H1 (cell line): ENCODE data around the gene ERGIC3. TPM values are rescaled to one million over a fixed set of nuclear protein-coding genes. Genes with fewer than 3 reads are reported as not detected.

ENCODE experiments used
- CBX8 ChIP-seq: fragments of 300-800, 300-1000 bp; sonication (generic); IDR thresholded peaks from 2 replicates; pipeline ENCODE4 v1.7.1; 2016; ENCODE audit warnings: low read depth, low read length, borderline replicate concordance
- POLR2AphosphoS5 ChIP-seq: IDR thresholded peaks from 2 replicates; pipeline ENCODE4 v1.6.1; 2011; ENCODE audit warnings: low read depth, low read length
- polyA plus RNA-seq, 7 experiments: library from polyadenylated mRNA; depleted of rRNA in 3 of 7; stranded (reverse) in 5 of 7; unstranded in 2 of 7; fragments of >200 nt in 5 of 7; fragments of 200-250 nt in 2 of 7; gene quantifications; 1 replicate in 5 of 7; 2 replicates in 1 of 7; 4 replicates in 1 of 7; pipeline versions ENCODE4 v1.2.1 to v1.2.3, GENCODE V29; 2011 to 2013; ENCODE audit warnings: missing spikeins in 2 of 7, mixed read lengths in 2 of 7
- total RNA-seq: library from RNA; stranded (reverse); fragmentation: NEBNext Ultra II Directional; extraction: Animal tissue kit (Norgen Biotek cat#: 25700); gene quantifications from 2 replicates; pipeline ENCODE4 v1.2.1, GENCODE V29; 2021
- TF ChIP-seq, protein P1 (sequence below): fragments of 300-600 bp; sonication (generic); IDR thresholded peaks from 2 replicates; pipeline ENCODE4 v1.7.1; 2012; ENCODE audit warnings: low read length, moderate library complexity, mild to moderate bottlenecking, inconsistent platforms; ENCODE audit not compliant: insufficient replicate concordance

ERGIC3 gene
- total and polyA plus RNA-seq, 2 of the 8 experiments (the other 6 are each of a cell fraction or from before 2014, with no cell fraction given) = 178 to 341 TPM

DNA sequence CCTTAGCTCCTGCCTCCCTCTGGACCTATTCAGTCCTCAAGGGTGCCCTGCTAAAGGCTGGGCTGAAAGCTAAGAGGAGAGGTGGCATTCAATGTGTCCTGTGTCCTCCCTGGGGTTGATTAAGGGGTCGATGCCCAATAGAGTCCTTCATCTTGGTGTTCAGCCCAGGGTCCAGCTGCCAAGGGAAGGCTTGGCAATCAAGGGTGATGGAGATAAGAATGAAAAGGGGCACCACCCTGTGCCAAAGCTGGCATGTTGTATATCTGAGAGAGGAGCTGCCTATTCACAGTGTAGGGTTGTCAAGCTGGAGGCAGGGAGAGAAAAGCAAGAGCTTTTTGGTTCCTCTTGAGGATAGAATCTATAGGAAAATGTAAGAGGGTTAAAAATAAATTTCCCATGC, 24.8 kb upstream of the ERGIC3 start (continued):
- TF ChIP-seq, protein P1, sequence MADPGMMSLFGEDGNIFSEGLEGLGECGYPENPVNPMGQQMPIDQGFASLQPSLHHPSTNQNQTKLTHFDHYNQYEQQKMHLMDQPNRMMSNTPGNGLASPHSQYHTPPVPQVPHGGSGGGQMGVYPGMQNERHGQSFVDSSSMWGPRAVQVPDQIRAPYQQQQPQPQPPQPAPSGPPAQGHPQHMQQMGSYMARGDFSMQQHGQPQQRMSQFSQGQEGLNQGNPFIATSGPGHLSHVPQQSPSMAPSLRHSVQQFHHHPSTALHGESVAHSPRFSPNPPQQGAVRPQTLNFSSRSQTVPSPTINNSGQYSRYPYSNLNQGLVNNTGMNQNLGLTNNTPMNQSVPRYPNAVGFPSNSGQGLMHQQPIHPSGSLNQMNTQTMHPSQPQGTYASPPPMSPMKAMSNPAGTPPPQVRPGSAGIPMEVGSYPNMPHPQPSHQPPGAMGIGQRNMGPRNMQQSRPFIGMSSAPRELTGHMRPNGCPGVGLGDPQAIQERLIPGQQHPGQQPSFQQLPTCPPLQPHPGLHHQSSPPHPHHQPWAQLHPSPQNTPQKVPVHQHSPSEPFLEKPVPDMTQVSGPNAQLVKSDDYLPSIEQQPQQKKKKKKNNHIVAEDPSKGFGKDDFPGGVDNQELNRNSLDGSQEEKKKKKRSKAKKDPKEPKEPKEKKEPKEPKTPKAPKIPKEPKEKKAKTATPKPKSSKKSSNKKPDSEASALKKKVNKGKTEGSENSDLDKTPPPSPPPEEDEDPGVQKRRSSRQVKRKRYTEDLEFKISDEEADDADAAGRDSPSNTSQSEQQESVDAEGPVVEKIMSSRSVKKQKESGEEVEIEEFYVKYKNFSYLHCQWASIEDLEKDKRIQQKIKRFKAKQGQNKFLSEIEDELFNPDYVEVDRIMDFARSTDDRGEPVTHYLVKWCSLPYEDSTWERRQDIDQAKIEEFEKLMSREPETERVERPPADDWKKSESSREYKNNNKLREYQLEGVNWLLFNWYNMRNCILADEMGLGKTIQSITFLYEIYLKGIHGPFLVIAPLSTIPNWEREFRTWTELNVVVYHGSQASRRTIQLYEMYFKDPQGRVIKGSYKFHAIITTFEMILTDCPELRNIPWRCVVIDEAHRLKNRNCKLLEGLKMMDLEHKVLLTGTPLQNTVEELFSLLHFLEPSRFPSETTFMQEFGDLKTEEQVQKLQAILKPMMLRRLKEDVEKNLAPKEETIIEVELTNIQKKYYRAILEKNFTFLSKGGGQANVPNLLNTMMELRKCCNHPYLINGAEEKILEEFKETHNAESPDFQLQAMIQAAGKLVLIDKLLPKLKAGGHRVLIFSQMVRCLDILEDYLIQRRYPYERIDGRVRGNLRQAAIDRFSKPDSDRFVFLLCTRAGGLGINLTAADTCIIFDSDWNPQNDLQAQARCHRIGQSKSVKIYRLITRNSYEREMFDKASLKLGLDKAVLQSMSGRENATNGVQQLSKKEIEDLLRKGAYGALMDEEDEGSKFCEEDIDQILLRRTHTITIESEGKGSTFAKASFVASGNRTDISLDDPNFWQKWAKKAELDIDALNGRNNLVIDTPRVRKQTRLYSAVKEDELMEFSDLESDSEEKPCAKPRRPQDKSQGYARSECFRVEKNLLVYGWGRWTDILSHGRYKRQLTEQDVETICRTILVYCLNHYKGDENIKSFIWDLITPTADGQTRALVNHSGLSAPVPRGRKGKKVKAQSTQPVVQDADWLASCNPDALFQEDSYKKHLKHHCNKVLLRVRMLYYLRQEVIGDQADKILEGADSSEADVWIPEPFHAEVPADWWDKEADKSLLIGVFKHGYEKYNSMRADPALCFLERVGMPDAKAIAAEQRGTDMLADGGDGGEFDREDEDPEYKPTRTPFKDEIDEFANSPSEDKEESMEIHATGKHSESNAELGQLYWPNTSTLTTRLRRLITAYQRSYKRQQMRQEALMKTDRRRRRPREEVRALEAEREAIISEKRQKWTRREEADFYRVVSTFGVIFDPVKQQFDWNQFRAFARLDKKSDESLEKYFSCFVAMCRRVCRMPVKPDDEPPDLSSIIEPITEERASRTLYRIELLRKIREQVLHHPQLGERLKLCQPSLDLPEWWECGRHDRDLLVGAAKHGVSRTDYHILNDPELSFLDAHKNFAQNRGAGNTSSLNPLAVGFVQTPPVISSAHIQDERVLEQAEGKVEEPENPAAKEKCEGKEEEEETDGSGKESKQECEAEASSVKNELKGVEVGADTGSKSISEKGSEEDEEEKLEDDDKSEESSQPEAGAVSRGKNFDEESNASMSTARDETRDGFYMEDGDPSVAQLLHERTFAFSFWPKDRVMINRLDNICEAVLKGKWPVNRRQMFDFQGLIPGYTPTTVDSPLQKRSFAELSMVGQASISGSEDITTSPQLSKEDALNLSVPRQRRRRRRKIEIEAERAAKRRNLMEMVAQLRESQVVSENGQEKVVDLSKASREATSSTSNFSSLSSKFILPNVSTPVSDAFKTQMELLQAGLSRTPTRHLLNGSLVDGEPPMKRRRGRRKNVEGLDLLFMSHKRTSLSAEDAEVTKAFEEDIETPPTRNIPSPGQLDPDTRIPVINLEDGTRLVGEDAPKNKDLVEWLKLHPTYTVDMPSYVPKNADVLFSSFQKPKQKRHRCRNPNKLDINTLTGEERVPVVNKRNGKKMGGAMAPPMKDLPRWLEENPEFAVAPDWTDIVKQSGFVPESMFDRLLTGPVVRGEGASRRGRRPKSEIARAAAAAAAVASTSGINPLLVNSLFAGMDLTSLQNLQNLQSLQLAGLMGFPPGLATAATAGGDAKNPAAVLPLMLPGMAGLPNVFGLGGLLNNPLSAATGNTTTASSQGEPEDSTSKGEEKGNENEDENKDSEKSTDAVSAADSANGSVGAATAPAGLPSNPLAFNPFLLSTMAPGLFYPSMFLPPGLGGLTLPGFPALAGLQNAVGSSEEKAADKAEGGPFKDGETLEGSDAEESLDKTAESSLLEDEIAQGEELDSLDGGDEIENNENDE = no peak
- TF ChIP-seq POLR2AphosphoS5 = no peak
- no peak for TF ChIP-seq CBX8
- TF ChIP-seq, all 59 proteins: peak for 0
